ENCODE data around the gene MDGA2.

The MDGA2 gene

GRCh38 chr14:46840944-46841720, 834.3 kb downstream of the MDGA2 start:
- no peak for DNase-seq (ENCODE audit: low read depth)
- no peak overlapping the region for H3K4me3 ChIP-seq (ENCODE audit: low read length)
- TF ChIP-seq CTCF (conservative IDR thresholded peaks at IDR 0.05; ENCODE audit: low read depth, low read length) = no peak

- DNase-seq (ENCODE audit: low read depth) = no peak
- TF ChIP-seq CTCF (conservative IDR thresholded peaks at IDR 0.05; ENCODE audit: low read depth, low read length) = no peak
- H3K4me3 ChIP-seq (ENCODE audit: low read length) = no peak overlapping the region
These were observed 855.1 kb downstream of the MDGA2 start for GRCh38 chr14:46820291-46820690.

GRCh38 chr14:46819117-46819516, 856.3 kb downstream of the MDGA2 start:
- no peak overlapping the region for H3K4me3 ChIP-seq (ENCODE audit: low read length)
- DNase-seq (ENCODE audit: low read depth) = no peak
- TF ChIP-seq CTCF (conservative IDR thresholded peaks at IDR 0.05; ENCODE audit: low read depth, low read length) = no peak

GRCh38 chr14:46818147-46818546, 857.3 kb downstream of the MDGA2 start:
- no peak for DNase-seq (ENCODE audit: low read depth)
- TF ChIP-seq CTCF (conservative IDR thresholded peaks at IDR 0.05; ENCODE audit: low read depth, low read length) = no peak

GRCh38 chr14:46793144-46793543, 882.3 kb downstream of the MDGA2 start:
- no peak for DNase-seq (ENCODE audit: low read depth)
- no peak overlapping the region for H3K4me3 ChIP-seq (ENCODE audit: low read length)
- no peak for TF ChIP-seq CTCF (conservative IDR thresholded peaks at IDR 0.05; ENCODE audit: low read depth, low read length)

More at GRCh38 chr14:46818147-46818546, 857.3 kb downstream of the MDGA2 start:
- no peak overlapping the region for H3K4me3 ChIP-seq (ENCODE audit: low read length)
